SHP77 (cell line): ENCODE data around the gene UBE2B.
"Not testable (repeated sequence)": the region's sequence is repeated elsewhere in the genome, so short reads cannot be mapped to it uniquely, and the experiment has no call there.

Experiments
- DNase-seq, 2 experiments: peaks; one replicate each; lab custom pipeline; 2025; lab: John Stamatoyannopoulos, UW

Gene UBE2B

DNA sequence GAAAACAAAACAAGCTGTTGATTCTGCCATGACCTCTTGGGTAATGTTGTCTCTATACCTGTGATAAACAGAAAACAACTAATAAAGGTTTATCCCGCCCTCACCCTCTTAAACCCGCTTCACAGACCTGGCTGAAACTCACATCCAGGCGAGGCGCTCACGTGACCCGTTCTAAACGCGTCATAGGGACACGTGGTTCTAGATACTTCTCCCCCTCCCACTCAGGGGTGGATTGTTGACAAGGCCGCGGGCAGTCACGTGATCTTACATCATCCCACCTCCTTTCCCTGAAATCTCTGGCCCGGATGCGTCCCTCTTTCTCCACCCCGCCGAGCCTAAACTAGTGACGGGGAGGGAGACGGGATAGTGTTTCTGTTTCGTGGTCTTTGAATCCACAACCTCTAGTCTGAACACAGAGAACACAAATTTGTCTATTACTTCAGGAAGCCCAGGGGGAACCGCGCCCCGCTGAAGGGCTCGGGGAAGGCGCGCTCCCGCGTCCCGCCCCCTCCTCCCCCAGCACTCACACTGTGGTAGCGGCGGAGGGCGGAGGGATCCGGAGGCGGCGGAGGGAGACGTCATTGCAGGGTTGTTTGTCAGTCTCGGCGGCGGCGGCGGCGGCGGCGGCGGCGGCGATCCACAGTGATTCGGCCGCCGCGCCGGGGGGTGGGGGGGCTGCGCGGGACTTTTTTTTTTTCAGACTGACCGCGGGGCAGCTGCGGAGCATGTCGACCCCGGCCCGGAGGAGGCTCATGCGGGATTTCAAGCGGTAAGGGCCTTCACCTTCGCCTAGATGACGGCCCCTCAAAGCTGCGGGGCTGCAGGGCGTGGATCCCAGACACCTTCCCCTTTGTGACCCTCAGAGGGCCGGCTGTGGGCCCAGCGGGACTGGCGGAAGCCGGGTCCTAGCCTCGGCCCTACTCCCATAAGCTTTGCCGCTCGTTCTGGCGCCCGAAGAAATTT, at the start of gene UBE2B:
UBE2B (plus strand) TSS at position 699 of the 963 bp plus-strand sequence; CDS start at position 726, 27 bp downstream.
- peak; percentile 97 to 98 for DNase-seq

DNA sequence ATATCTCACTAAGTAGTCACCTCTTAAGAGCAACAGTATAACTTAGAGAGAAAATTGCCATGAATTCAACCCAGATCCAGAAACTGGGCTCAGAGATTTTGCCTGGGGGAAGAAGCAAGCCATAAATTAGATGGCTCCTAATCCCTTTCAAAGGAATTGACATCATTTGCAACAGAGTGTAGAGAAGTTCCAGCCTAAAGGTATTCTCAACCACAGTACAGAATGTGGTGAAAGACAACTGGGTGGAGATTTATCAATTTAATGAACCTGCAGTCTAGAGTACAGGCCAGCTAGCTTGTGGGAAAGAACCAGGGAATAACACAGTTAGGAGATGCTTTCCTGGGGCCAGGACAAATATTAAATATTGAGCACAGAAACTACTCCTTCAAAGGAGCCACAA, 44.0 kb upstream of the UBE2B start:
- no peak for DNase-seq

DNA sequence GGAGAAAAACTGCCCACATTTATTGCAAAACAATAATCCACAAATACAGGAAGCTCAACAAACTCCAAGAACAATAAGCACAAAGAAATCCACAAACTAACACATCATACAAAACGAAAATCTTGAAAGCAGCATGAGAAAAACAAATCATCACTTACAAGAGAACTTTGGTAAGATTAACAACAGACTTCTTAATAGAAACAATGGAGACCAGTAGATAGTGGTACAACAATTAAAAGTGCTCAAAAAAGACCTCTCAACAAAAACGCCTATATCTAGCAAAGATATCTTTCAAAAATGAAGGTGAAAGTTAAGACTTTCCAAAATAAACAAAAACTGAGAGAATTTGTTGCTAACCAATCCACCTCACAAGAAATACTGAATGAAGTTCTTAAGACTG, 42.8 kb upstream of the UBE2B start:
- DNase-seq: no peak

DNA sequence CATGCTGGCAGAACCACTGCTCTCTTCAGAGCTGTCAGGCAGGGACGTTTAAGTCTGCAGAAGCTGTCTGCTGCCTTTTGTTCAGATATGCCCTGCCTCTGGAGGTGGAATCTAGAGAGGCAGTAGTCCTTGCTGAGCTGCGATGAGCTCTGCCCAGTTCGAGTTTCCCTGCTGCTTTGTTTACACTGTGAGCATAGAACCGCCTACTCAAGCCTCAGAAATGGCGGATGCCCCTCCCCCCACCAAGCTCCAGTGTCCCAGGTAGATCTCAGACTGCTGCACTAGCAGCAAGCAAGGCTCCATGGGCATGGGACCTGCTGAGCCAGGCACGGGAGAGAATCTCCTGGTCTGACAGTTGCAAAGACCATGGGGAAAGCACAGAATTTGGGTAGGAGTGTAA, 34.5 kb upstream of the UBE2B start:
- not testable (repeated sequence) for DNase-seq

DNA sequence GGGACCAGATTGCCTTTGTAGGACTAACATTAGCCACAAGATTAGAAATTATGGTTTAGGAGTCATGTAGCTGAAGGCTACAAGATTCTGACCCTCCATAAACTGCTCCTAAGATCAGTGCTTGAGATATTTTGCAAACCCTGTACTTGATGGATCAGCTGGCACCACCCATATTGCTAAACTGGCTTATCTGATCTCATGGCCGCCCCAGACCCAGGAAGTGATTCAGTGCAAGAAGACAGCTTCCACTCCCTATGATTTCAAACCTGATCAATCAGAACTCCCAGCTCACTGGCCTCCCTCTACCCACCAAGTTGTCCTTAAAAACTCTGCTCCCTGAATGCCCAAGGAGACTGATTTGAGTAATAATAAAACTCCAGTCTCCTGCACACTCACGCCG, 27.9 kb upstream of the UBE2B start:
- DNase-seq: not testable (repeated sequence)

DNA sequence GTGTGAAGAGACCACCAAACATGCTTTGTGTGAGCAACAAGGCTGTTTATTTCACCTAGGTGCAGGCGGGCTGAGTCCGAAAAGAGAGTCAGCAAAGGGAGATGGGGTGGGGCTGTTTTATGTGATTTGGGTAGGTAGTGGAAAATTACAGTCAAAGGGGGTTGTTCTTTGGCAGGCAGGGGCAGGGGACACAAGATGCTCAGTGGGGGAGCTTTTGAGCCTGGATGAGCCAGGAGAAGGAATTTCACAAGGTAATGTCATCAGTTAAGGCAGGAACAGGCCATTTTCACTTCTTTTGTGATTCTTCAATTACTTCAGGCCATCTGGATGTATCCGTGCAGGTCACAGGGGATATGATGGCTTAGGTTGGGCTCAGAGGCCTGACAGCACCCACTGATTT, 25.9 kb upstream of the UBE2B start:
- DNase-seq: not testable (repeated sequence)

DNA sequence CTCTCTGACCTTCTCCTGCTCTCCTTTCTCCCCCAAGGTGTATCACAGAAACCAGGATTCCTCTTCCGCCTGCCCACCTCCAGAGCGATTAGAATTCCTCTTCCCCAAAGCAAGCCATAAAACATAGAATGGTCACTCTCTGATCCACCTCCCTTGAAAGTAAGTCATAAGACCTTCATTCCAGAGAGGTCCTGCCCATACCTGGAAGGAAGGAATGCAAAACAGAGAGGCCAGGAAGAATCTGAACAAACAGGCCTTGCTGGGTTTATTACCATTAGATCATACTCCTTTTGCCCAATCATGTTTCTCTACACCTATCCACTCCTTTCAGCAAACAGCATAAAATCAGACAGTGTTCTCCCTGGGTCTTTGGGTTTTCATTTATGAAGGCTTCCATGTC, 25.4 kb upstream of the UBE2B start:
- no peak for DNase-seq

DNA sequence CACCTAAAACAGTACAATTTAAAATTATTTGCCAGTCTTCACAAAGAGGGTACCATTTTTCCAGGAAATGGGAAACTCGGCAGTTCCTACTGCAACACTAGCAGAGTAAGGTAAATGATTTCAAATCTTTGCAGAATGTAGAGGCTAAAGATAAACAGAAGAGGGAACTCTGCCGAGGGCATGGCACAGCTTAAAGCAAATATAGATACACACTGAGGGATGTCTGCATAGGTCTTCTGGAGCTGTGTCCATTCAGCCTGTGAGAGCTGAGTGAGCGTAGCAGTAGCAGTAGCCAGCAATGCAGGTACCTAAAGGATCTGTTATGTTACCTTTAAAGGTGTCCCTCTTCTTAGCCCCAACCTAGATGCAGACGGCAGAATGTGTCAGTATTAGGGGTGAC, 21.9 kb upstream of the UBE2B start:
- no peak for DNase-seq

DNA sequence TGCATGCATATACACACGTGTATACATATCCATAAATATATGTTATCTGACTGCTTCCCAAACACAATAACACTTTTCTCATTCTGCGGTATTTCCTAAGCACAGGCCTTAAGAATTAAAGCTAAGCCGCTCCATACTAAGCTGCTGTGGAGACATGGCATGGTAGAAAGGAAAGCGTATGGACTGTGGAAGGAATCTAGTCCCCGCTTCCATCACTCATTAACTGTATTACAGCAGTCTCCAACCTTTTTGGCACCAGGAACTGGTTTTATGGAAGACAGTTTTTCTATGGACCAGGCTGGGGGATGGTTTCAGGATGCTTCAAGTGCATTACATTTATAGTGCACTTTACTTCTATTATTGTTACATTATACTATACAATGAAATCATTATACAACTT, 15.7 kb upstream of the UBE2B start:
- DNase-seq: no peak

DNA sequence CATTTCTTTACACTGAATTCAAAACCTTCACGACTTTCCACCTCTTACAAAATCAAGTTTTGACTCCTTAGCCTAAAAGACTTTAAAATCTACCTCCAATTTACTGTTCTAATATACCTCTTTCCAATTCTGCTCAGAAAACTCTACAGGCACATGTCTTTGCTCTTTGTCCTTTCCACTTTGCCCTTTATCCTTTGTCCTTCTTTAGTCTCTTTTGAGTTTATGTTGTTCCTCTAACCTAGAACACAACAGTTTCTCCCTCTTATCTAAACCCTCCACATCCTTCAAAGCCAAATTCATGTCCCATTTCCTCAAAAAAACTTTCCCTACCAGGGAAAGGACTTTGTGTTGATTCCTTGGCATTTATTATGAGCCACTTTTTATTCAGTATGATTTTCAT, 5.8 kb upstream of the UBE2B start:
- no peak for DNase-seq

DNA sequence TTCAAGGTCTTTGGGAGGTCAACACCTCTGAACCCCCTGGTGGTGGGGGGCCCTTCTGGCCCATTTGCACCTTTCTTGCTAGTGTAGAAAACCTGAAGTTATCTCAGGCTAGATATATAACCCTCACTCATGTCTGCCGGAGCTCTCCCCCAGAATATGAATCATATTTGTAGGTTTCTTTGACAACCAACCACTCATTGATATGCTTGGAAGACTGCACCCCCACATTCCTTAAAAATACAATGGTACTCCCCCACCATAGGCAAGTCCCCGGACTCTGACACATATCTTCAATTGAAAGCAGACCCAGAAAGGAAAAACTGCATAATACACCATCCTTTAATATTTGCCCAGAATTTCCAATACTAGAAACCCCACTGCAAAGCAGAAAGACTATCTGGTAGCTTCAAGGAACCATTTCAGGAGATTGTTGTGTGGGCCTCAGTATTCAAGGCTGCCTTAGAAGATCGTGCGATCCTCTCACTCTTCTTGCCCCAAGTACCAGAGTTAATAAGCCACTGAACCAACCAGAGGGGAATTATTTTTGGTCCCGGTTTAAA, 978 bp upstream of the UBE2B start:
- no peak for DNase-seq

DNA sequence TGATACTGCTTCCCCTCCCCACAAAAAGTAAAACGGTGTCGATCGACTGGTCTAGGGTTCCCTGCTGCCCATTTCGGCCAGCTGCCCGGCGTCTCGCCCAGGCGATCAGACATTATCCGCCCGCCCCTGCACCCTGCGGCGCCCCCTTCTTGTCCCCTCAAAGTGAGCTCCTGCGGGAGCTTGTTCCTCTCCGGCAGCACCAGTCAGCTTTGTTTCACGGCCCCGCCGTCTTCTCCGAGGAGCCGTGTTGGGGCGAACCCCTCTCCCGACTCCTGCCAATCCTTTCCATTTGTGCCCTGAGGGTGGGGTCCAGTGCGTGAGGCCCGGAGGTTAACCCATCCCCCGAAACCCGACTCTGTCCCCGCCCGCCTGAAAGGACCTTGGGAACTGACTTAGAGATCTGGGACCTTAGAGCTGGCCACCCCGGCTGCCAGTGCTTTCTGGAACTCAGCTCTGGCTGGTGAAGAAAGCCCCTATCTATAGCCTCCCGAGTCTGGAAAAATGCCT, 518 bp downstream of the UBE2B start:
- DNase-seq: peak in 1 of 2 experiments; percentile 28

DNA sequence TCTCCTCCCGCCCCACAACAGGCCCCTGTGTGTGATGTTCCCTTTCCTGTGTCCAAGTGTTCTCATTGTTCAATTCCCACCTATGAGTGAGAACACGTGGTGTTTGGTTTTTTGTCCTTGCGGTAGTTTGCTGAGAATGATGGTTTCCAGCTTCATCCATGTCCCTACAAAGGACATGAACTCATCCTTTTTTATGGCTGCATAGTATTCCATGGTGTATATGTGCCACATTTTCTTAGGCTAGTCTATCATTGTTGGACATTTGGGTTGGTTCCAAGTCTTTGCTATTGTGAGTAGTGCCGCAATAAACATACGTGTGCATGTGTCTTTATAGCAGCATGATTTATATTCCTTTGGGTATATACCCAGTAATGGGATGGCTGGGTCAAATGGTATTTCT, 2.3 kb downstream of the UBE2B start:
- not testable (repeated sequence) for DNase-seq

DNA sequence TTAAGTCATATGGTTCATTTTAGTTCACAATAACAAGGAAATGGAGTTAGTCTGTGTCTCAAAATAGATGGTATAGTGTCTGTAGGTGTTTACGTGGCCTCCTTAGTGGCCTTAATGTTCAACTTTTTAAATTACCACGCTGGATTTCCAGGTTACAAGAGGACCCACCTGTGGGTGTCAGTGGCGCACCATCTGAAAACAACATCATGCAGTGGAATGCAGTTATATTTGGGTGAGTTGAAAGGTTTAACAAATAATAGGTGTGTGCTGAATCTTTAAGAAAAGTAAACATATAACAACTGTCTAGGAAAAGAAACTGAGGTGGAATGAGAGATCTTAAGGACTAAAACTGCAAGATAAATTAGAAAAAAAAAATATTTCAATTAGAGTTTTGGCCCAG, 2.9 kb downstream of the UBE2B start:
- no peak for DNase-seq

DNA sequence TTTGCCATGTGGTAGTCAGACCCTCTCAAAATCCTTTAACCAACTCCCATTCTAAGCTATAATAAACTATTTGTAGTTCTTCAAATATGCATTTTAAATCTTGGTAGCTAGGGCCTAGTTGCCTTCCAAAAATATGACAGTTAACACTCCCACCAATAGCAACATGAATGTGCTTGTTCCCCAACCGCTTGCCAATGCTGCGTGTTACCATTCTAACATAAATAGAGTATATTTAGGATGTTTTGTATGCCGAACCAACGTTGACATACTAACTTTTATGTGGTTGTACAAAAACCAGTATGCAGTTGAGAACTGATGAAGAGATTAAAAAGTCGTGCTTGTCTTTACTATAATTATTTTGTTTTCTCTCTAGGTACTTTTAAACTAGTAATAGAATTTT, 9.0 kb downstream of the UBE2B start:
- no peak for DNase-seq

DNA sequence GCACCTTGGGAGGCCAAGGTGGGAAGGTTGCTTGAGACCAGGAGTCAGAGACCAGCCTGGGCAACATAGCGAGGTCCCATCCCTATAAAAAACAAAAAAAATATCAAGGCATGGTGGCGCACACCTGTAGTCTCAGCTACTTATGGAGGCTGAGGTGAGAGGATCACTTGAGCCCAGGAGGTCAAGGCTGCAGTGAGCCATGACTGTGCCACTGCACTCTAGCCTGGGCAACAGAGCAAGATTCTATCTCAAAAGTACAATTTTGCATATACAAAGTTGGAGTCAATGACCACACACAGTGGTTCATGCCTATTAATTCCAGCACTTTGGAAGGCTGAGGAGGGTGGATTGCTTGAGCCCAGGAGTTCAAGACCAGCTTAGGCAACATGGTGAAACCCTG, 10.8 kb downstream of the UBE2B start:
- DNase-seq: not testable (repeated sequence)

DNA sequence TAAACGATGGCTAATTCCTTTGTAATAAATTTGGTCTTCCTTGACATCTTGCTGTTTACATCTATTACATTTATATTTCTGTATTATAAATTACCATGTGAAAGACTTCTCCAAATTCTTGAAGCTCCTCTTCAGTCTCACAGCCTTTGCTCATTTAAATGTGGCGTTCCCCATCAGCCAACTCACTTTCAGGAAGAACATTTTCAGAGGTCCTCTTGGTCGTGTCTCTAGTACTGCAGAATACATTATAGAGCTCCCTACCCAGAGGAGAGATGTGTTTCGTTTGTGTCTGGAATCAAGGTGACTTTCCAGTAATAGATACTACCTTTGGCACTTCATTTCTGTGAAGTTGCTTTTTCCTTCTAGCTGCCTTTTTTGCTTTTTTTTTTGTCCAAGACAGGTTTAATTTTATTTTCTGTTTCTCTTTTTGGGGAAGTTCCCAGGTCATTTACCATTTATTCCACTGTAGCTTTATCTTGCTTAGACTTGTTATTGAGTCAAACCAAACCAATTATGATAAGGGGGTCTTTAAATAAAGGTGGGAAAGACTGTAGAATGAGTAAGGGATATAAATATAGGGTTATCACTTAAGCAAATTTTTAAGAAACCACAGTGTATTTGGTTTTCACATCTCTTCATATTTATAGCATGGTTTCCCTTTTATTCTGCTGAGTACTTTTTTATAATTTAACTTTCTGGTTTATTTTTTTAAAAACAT, 12.8 kb downstream of the UBE2B start:
- no peak for DNase-seq

DNA sequence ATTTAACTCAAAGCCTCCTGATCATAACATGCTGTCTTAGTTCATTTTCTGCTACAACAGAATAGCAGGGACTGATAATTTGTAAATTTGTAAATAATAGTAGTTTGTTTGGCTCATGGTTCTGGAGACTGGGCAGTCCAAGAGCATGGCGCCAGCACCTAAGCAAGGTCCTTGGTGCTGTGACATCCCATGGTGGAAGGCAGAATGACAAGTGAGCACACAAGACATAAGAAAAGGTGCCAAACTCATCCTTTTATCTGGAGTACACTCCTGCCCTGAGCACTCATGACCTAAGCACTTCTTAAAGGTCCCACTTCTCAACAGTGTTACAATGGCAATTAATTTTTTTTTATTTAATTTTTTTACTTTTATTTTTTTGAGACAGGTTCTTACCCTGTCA, 16.1 kb downstream of the UBE2B start:
- DNase-seq: no peak

DNA sequence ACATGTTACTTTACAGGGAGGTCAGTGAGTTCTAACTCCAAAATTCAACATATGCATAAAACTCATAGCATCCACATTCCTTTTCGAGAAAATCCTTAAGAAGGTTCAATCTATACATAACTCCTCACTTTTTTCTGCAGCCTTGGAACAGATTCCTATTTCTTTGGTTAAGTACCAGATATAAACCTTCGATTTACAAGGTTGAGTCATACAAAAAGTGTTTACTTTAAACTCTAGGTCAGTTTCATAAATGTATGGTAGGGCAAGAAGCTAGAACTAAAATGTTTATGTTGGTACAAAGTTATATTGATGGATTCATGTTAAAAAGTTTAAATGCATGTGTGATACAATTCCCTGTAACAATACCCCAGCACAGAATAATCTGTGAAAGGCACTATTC, 20.9 kb downstream of the UBE2B start:
- no peak for DNase-seq

DNA sequence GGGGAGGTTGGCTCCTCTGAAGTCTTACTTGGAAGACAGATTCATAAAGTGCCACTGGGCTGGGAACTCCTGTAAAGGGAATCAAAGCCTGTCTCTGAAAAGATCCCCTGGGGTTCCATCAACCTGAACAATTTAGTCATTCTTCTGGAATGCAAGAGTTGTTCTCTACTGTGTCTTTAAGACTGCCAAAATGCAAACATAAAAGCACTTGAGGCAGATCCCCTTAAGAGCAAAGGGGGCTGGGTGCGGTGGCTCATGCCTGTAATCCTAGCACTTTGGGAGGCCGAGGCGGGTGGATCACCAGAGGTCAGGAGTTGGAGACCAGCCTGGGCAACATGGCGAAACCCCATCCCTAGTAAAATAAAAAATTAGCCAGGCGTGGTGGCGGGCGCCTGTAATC, 23.6 kb downstream of the UBE2B start:
- no peak for DNase-seq

DNA sequence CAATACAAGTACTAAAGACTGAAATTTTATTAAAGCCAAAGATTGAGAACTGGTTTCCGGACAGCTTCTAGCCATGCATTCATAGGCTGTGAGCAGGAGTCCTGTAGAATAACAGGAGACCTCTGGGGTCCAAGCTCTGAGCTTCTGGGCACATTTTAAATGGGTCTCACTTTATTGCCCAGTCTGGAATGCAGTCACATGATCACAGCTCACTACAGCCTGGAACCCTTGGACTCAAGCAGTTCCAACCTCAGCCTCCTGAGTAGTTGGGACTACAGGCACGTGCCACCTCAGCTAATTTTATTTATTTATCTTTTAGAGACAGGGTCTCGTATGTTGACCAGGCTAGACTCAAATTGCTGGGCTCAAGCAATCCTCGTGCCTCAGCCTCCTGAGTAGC, 24.9 kb downstream of the UBE2B start:
- no peak for DNase-seq

DNA sequence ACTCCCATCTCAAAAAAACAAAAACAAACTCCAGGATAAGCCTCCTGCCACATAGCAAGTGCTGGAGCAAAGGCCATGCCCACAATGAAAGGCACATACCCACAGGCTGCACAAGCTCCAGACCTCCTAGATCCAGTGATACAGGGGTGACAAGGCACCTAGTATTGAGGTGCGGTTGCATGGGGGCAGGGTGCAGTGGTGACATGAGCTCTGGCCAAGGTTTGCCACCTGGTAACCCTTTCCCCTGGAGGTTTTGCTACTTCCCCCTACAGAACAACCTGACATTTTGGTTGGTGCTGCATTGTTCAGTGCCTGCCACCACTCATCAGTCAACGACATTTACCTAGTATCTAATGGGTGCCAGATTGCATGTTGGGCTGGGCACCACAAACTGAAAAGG, 25.8 kb downstream of the UBE2B start:
- DNase-seq: no peak
